ENCODE results near the gene TMEM101. TPM values are rescaled to one million over a fixed set of nuclear protein-coding genes. Genes with fewer than 3 reads are reported as not detected.
A peak's percentile ranks its signal among the peaks of the same experiment; 100 is the strongest.
"Not testable (repeated sequence)": the region's sequence is repeated elsewhere in the genome, so short reads cannot be mapped to it uniquely, and the experiment has no call there.

The TMEM101 gene
- total RNA-seq = 67.3 TPM

GRCh38 chr17:44014437-44015172, at the start of gene TMEM101:
Gene TMEM101 (minus strand): TSS chr17:44014963. CDS start chr17:44014952, 11 bp downstream.
- H3K27me3 ChIP-seq (ENCODE audit: control insufficient read depth in 3 of 3, insufficient read depth in 3 of 3, low read length in 3 of 3) = no peaks in the 10 kb centered on the region
- H3K36me3 ChIP-seq (ENCODE audit: control insufficient read depth in 3 of 3, insufficient read depth in 3 of 3, low read length in 3 of 3) = peaks cover 10 to 19% (median 13%) of the 10 kb centered on the region in 3 donors
- no peaks in the 10 kb centered on the region for H3K9me3 ChIP-seq (ENCODE audit: control insufficient read depth in 3 of 3, low read length in 3 of 3)
- H3K27ac ChIP-seq (ENCODE audit: low read depth, low read length) = peak within 1 kb of the TSS; percentile 50
- H3K4me3 ChIP-seq (ENCODE audit: low read length in 3 of 3) = peak within 1 kb of the TSS; percentile 97 to 99 (median 98)
- peaks cover 13 to 18% (median 14%) of the 10 kb centered on the region in 3 donors for H3K4me1 ChIP-seq (ENCODE audit: control insufficient read depth in 3 of 3, insufficient read depth in 3 of 3, low read length in 3 of 3)
- H3K9ac ChIP-seq (ENCODE audit: low read depth in 1 of 3, low read length in 3 of 3) = peak within 1 kb of the TSS; percentile 88 to 99 (median 98)

GRCh38 chr17:44063704-44064639, 49.2 kb upstream of the TMEM101 start:
- Histone ChIP-seq H3K9me3 (ENCODE audit: control insufficient read depth in 3 of 3, low read length in 3 of 3) (no peaks in the 10 kb centered on the region), H3K27me3 (ENCODE audit: control insufficient read depth in 3 of 3, insufficient read depth in 3 of 3, low read length in 3 of 3) (no peaks in the 10 kb centered on the region), H3K9ac (ENCODE audit: low read depth in 1 of 3, low read length in 3 of 3) (peak overlapping the region in 1 of 3 donors; percentile 10), H3K36me3 (ENCODE audit: control insufficient read depth in 3 of 3, insufficient read depth in 3 of 3, low read length in 3 of 3) (peaks cover 3 to 20% (median 16%) of the 10 kb centered on the region in 3 donors), H3K4me3 (ENCODE audit: low read length in 3 of 3) (no peak overlapping the region), H3K4me1 (ENCODE audit: control insufficient read depth in 3 of 3, insufficient read depth in 3 of 3, low read length in 3 of 3) (peaks cover 13 to 25% (median 16%) of the 10 kb centered on the region in 3 donors), H3K27ac (ENCODE audit: low read depth, low read length) (no peak overlapping the region)

- Histone ChIP-seq H3K27ac (ENCODE audit: low read depth, low read length) (no peak overlapping the region), H3K36me3 (ENCODE audit: control insufficient read depth in 3 of 3, insufficient read depth in 3 of 3, low read length in 3 of 3) (peaks cover 5 to 22% (median 19%) of the 10 kb centered on the region in 3 donors), H3K4me3 (ENCODE audit: low read length in 3 of 3) (no peak overlapping the region), H3K27me3 (ENCODE audit: control insufficient read depth in 3 of 3, insufficient read depth in 3 of 3, low read length in 3 of 3) (no peaks in the 10 kb centered on the region), H3K4me1 (ENCODE audit: control insufficient read depth in 3 of 3, insufficient read depth in 3 of 3, low read length in 3 of 3) (peaks cover 13 to 25% (median 16%) of the 10 kb centered on the region in 3 donors), H3K9me3 (ENCODE audit: control insufficient read depth in 3 of 3, low read length in 3 of 3) (no peaks in the 10 kb centered on the region), H3K9ac (ENCODE audit: low read depth in 1 of 3, low read length in 3 of 3) (no peak overlapping the region)
These were observed 48.1 kb upstream of the TMEM101 start for GRCh38 chr17:44062871-44063270.

GRCh38 chr17:44061446-44061845, 46.7 kb upstream of the TMEM101 start:
- H3K9me3 ChIP-seq (ENCODE audit: control insufficient read depth in 3 of 3, low read length in 3 of 3) = no peaks in the 10 kb centered on the region
- H3K27ac ChIP-seq (ENCODE audit: low read depth, low read length) = no peak overlapping the region
- no peak overlapping the region for H3K9ac ChIP-seq (ENCODE audit: low read depth in 1 of 3, low read length in 3 of 3)
- H3K27me3 ChIP-seq (ENCODE audit: control insufficient read depth in 3 of 3, insufficient read depth in 3 of 3, low read length in 3 of 3) = no peaks in the 10 kb centered on the region
- peaks cover 8 to 15% (median 9%) of the 10 kb centered on the region in 3 donors for H3K4me1 ChIP-seq (ENCODE audit: control insufficient read depth in 3 of 3, insufficient read depth in 3 of 3, low read length in 3 of 3)
- peaks cover 5 to 22% (median 19%) of the 10 kb centered on the region in 3 donors for H3K36me3 ChIP-seq (ENCODE audit: control insufficient read depth in 3 of 3, insufficient read depth in 3 of 3, low read length in 3 of 3)
- H3K4me3 ChIP-seq (ENCODE audit: low read length in 3 of 3) = no peak overlapping the region

- Histone ChIP-seq H3K9ac (ENCODE audit: low read depth in 1 of 3, low read length in 3 of 3) (no peak overlapping the region), H3K4me3 (ENCODE audit: low read length in 3 of 3) (no peak overlapping the region), H3K27me3 (ENCODE audit: control insufficient read depth in 3 of 3, insufficient read depth in 3 of 3, low read length in 3 of 3) (no peaks in the 10 kb centered on the region), H3K27ac (ENCODE audit: low read depth, low read length) (no peak overlapping the region), H3K9me3 (ENCODE audit: control insufficient read depth in 3 of 3, low read length in 3 of 3) (no peaks in the 10 kb centered on the region), H3K36me3 (ENCODE audit: control insufficient read depth in 3 of 3, insufficient read depth in 3 of 3, low read length in 3 of 3) (peaks cover 5 to 25% (median 19%) of the 10 kb centered on the region in 3 donors), H3K4me1 (ENCODE audit: control insufficient read depth in 3 of 3, insufficient read depth in 3 of 3, low read length in 3 of 3) (peaks cover 0 to 9% (median 3%) of the 10 kb centered on the region in 3 donors)
These were observed 44.5 kb upstream of the TMEM101 start for GRCh38 chr17:44059101-44059892.

- no peak overlapping the region for H3K9ac ChIP-seq (ENCODE audit: low read depth in 1 of 3, low read length in 3 of 3)
- no peaks in the 10 kb centered on the region for H3K27me3 ChIP-seq (ENCODE audit: control insufficient read depth in 3 of 3, insufficient read depth in 3 of 3, low read length in 3 of 3)
- H3K4me3 ChIP-seq (ENCODE audit: low read length in 3 of 3) = no peak overlapping the region
- H3K27ac ChIP-seq (ENCODE audit: low read depth, low read length) = no peak overlapping the region
- H3K4me1 ChIP-seq (ENCODE audit: control insufficient read depth in 3 of 3, insufficient read depth in 3 of 3, low read length in 3 of 3) = peaks cover 0 to 12% (median 6%) of the 10 kb centered on the region in 3 donors
- H3K36me3 ChIP-seq (ENCODE audit: control insufficient read depth in 3 of 3, insufficient read depth in 3 of 3, low read length in 3 of 3) = peaks cover 11 to 27% (median 21%) of the 10 kb centered on the region in 3 donors
- no peaks in the 10 kb centered on the region for H3K9me3 ChIP-seq (ENCODE audit: control insufficient read depth in 3 of 3, low read length in 3 of 3)
These were observed 38.5 kb upstream of the TMEM101 start for GRCh38 chr17:44053125-44053872.

GRCh38 chr17:44049294-44050060, 34.7 kb upstream of the TMEM101 start:
- no peak overlapping the region for H3K27ac ChIP-seq (ENCODE audit: low read depth, low read length)
- H3K9me3 ChIP-seq (ENCODE audit: control insufficient read depth in 3 of 3, low read length in 3 of 3) = no peaks in the 10 kb centered on the region
- peaks cover 11 to 27% (median 20%) of the 10 kb centered on the region in 3 donors for H3K36me3 ChIP-seq (ENCODE audit: control insufficient read depth in 3 of 3, insufficient read depth in 3 of 3, low read length in 3 of 3)
- H3K4me3 ChIP-seq (ENCODE audit: low read length in 3 of 3) = no peak overlapping the region
- H3K27me3 ChIP-seq (ENCODE audit: control insufficient read depth in 3 of 3, insufficient read depth in 3 of 3, low read length in 3 of 3) = no peaks in the 10 kb centered on the region
- H3K4me1 ChIP-seq (ENCODE audit: control insufficient read depth in 3 of 3, insufficient read depth in 3 of 3, low read length in 3 of 3) = peaks cover 0 to 12% (median 6%) of the 10 kb centered on the region in 3 donors
- H3K9ac ChIP-seq (ENCODE audit: low read depth in 1 of 3, low read length in 3 of 3) = no peak overlapping the region

GRCh38 chr17:44046893-44047292, 32.1 kb upstream of the TMEM101 start:
- not testable (repeated sequence) for H3K9me3 ChIP-seq (ENCODE audit: control insufficient read depth in 3 of 3, low read length in 3 of 3); H3K27me3 ChIP-seq (ENCODE audit: control insufficient read depth in 3 of 3, insufficient read depth in 3 of 3, low read length in 3 of 3); H3K27ac ChIP-seq (ENCODE audit: low read depth, low read length); H3K4me3 ChIP-seq (ENCODE audit: low read length in 3 of 3); H3K9ac ChIP-seq (ENCODE audit: low read depth in 1 of 3, low read length in 3 of 3); H3K4me1 ChIP-seq (ENCODE audit: control insufficient read depth in 3 of 3, insufficient read depth in 3 of 3, low read length in 3 of 3)
- H3K36me3 ChIP-seq (ENCODE audit: control insufficient read depth in 3 of 3, insufficient read depth in 3 of 3, low read length in 3 of 3) = peaks cover 9 to 21% (median 14%) of the 10 kb centered on the region in 3 donors

All from skeletal muscle tissue (tissue), 4 donors.